ENCODE measurements around the gene PCSK1.

GRCh38 chr5:96474073-96474472, 41.0 kb upstream of the PCSK1 start:
- TF ChIP-seq, protein P1, sequence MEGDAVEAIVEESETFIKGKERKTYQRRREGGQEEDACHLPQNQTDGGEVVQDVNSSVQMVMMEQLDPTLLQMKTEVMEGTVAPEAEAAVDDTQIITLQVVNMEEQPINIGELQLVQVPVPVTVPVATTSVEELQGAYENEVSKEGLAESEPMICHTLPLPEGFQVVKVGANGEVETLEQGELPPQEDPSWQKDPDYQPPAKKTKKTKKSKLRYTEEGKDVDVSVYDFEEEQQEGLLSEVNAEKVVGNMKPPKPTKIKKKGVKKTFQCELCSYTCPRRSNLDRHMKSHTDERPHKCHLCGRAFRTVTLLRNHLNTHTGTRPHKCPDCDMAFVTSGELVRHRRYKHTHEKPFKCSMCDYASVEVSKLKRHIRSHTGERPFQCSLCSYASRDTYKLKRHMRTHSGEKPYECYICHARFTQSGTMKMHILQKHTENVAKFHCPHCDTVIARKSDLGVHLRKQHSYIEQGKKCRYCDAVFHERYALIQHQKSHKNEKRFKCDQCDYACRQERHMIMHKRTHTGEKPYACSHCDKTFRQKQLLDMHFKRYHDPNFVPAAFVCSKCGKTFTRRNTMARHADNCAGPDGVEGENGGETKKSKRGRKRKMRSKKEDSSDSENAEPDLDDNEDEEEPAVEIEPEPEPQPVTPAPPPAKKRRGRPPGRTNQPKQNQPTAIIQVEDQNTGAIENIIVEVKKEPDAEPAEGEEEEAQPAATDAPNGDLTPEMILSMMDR (IDR thresholded peaks at IDR 0.05): no peak
- TF ChIP-seq POLR2AphosphoS5 (IDR thresholded peaks at IDR 0.05): no peak

Measured in sigmoid colon (tissue), 4 donors.